HG02973 (cell line): ENCODE measurements around the gene OR4B1.
A peak's percentile ranks its signal among the peaks of the same experiment; 100 is the strongest.
"Not testable (repeated sequence)": the region's sequence is repeated elsewhere in the genome, so short reads cannot be mapped to it uniquely, and the experiment has no call there.

ENCODE experiments used
- ATAC-seq: cut with Tn5 transposase; IDR thresholded peaks from one replicate; pipeline ENCODE4 v1.9.1; 2021; ENCODE audit warnings: moderate library complexity; ENCODE audit not compliant: unreplicated experiment

Gene OR4B1

GRCh38 chr11:48216510-48216909, at the start of gene OR4B1:
Gene OR4B1, plus strand, starts transcription at chr11:48216810. Its CDS starts 0 bp downstream, at chr11:48216810.
- no peak for ATAC-seq

GRCh38 chr11:48167380-48167779, 49.2 kb upstream of the OR4B1 start:
- ATAC-seq, result no peak

- no peak for ATAC-seq
Observed at GRCh38 chr11:48168815-48169214, 47.8 kb upstream of the OR4B1 start.

- ATAC-seq, result no peak
Observed at GRCh38 chr11:48169259-48169658, 47.4 kb upstream of the OR4B1 start.

GRCh38 chr11:48169717-48170116, 46.9 kb upstream of the OR4B1 start:
- no peak for ATAC-seq

GRCh38 chr11:48170241-48171233, 46.1 kb upstream of the OR4B1 start:
- ATAC-seq, result no peak

- ATAC-seq, result peak; percentile 58
Observed at GRCh38 chr11:48172818-48173609, 43.6 kb upstream of the OR4B1 start.

- no peak for ATAC-seq
Observed at GRCh38 chr11:48177661-48178060, 38.9 kb upstream of the OR4B1 start.

- ATAC-seq, result no peak
Observed at GRCh38 chr11:48180627-48181026, 36.0 kb upstream of the OR4B1 start.

GRCh38 chr11:48182860-48183526, 33.6 kb upstream of the OR4B1 start:
- no peak for ATAC-seq

- no peak for ATAC-seq
Observed at GRCh38 chr11:48184452-48184851, 32.2 kb upstream of the OR4B1 start.

- not testable (repeated sequence) for ATAC-seq
Observed at GRCh38 chr11:48190906-48191654, 25.5 kb upstream of the OR4B1 start.

GRCh38 chr11:48193876-48194275, 22.7 kb upstream of the OR4B1 start:
- ATAC-seq, result no peak

- no peak for ATAC-seq
Observed at GRCh38 chr11:48207881-48208280, 8.7 kb upstream of the OR4B1 start.

GRCh38 chr11:48210052-48210451, 6.6 kb upstream of the OR4B1 start:
- ATAC-seq, result no peak

GRCh38 chr11:48228761-48229160, 12.2 kb downstream of the OR4B1 start:
- no peak for ATAC-seq

- ATAC-seq, result not testable (repeated sequence)
Observed at GRCh38 chr11:48230057-48230456, 13.4 kb downstream of the OR4B1 start.

GRCh38 chr11:48237727-48238126, 21.1 kb downstream of the OR4B1 start:
- no peak for ATAC-seq

- no peak for ATAC-seq
Observed at GRCh38 chr11:48242501-48242900, 25.9 kb downstream of the OR4B1 start.

- no peak for ATAC-seq
Observed at GRCh38 chr11:48244804-48245203, 28.2 kb downstream of the OR4B1 start, which contains the start of gene OR4X2. Gene OR4X2, plus strand, starts transcription at chr11:48245104. Its CDS starts 0 bp downstream, at chr11:48245104.
